ENCODE data around the gene PLCXD1.

GRCh38 chrX:336227-336626 lies 55.0 kb downstream of the PLCXD1 start:
- TF ChIP-seq CTCF (conservative IDR thresholded peaks at IDR 0.05; ENCODE audit: low read depth in 2 of 2) = no peak
- no peak for TF ChIP-seq REST (IDR thresholded peaks at IDR 0.05; ENCODE audit: unreplicated experiment)
